Lower leg skin (tissue), 3 donors: ENCODE data around the gene HDAC9.

Source experiments
- CTCF ChIP-seq, 3 donors: fragments of 450-650 bp; IDR thresholded peaks; one replicate each; pipeline ENCODE4 v1.5.1; 2016; ENCODE audit warnings: antibody characterized with exemption in 3 of 3, mild to moderate bottlenecking in 3 of 3, moderate library complexity in 2 of 3
- POLR2A ChIP-seq, 2 donors: fragments of 450-650 bp; IDR thresholded peaks; one replicate each; pipeline ENCODE4 v1.6.1; 2016 to 2017; ENCODE audit warnings: antibody characterized with exemption in 2 of 2, mild to moderate bottlenecking in 1 of 2, moderate library complexity in 1 of 2

GRCh38 chr7:18559756-18560155, 64.2 kb downstream of the HDAC9 start:
- TF ChIP-seq CTCF (IDR thresholded peaks at IDR 0.05), result no peak
- TF ChIP-seq POLR2A (IDR thresholded peaks at IDR 0.05), result no peak
